ENCODE data around the gene GRHPR.

GRCh38 chr9:37377688-37378612 lies 44.5 kb upstream of the GRHPR start:
- TF ChIP-seq, protein P1, sequence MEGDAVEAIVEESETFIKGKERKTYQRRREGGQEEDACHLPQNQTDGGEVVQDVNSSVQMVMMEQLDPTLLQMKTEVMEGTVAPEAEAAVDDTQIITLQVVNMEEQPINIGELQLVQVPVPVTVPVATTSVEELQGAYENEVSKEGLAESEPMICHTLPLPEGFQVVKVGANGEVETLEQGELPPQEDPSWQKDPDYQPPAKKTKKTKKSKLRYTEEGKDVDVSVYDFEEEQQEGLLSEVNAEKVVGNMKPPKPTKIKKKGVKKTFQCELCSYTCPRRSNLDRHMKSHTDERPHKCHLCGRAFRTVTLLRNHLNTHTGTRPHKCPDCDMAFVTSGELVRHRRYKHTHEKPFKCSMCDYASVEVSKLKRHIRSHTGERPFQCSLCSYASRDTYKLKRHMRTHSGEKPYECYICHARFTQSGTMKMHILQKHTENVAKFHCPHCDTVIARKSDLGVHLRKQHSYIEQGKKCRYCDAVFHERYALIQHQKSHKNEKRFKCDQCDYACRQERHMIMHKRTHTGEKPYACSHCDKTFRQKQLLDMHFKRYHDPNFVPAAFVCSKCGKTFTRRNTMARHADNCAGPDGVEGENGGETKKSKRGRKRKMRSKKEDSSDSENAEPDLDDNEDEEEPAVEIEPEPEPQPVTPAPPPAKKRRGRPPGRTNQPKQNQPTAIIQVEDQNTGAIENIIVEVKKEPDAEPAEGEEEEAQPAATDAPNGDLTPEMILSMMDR (IDR thresholded peaks at IDR 0.05), result no peak
- TF ChIP-seq POLR2A (IDR thresholded peaks at IDR 0.05), result no peak

Measured in right lobe of liver (tissue), 4 donors.